Fibroblast of gingiva (primary cell): ENCODE results near the gene TFCP2L1.
"Not testable (repeated sequence)": the region's sequence is repeated elsewhere in the genome, so short reads cannot be mapped to it uniquely, and the experiment has no call there.

Experiments used
- DNase-seq: peaks from one replicate; pipeline ENCODE4 v3.0.0-alpha.2; 2011; ENCODE audit warnings: low read depth

TFCP2L1 gene

GRCh38 chr2:121242175-121242875, 42.7 kb downstream of the TFCP2L1 start:
- no peak for DNase-seq

- no peak for DNase-seq
Measured at GRCh38 chr2:121241466-121241865, 43.5 kb downstream of the TFCP2L1 start.

GRCh38 chr2:121240436-121240835, 44.6 kb downstream of the TFCP2L1 start:
- no peak for DNase-seq

- DNase-seq = no peak
Measured at GRCh38 chr2:121239969-121240368, 45.0 kb downstream of the TFCP2L1 start.

GRCh38 chr2:121239471-121239870, 45.5 kb downstream of the TFCP2L1 start:
- DNase-seq = no peak

- no peak for DNase-seq
Measured at GRCh38 chr2:121238828-121239227, 46.2 kb downstream of the TFCP2L1 start.

- DNase-seq = no peak
Measured at GRCh38 chr2:121237980-121238665, 46.9 kb downstream of the TFCP2L1 start.

- DNase-seq = no peak
Measured at GRCh38 chr2:121237336-121237979, 47.5 kb downstream of the TFCP2L1 start.

GRCh38 chr2:121236650-121237180, 48.3 kb downstream of the TFCP2L1 start:
- no peak for DNase-seq

- DNase-seq = no peak
Measured at GRCh38 chr2:121236101-121236640, 48.8 kb downstream of the TFCP2L1 start.

- no peak for DNase-seq
Measured at GRCh38 chr2:121235542-121235941, 49.5 kb downstream of the TFCP2L1 start.

- DNase-seq = no peak
Measured at GRCh38 chr2:121234791-121235190, 50.2 kb downstream of the TFCP2L1 start.

GRCh38 chr2:121234144-121234543, 50.9 kb downstream of the TFCP2L1 start:
- no peak for DNase-seq

GRCh38 chr2:121233486-121234110, 51.4 kb downstream of the TFCP2L1 start:
- DNase-seq = no peak

GRCh38 chr2:121232626-121233265, 52.3 kb downstream of the TFCP2L1 start:
- DNase-seq = no peak

- no peak for DNase-seq
Measured at GRCh38 chr2:121231385-121232000, 53.5 kb downstream of the TFCP2L1 start.

- no peak for DNase-seq
Measured at GRCh38 chr2:121228521-121228920, 56.5 kb downstream of the TFCP2L1 start.

- DNase-seq = not testable (repeated sequence)
Measured at GRCh38 chr2:121227381-121228144, 57.4 kb downstream of the TFCP2L1 start.

- not testable (repeated sequence) for DNase-seq
Measured at GRCh38 chr2:121225681-121226080, 59.3 kb downstream of the TFCP2L1 start.

GRCh38 chr2:121220995-121221394, 64.0 kb downstream of the TFCP2L1 start:
- DNase-seq = no peak
